Measurements from ENCODE around the gene RET.

DNA sequence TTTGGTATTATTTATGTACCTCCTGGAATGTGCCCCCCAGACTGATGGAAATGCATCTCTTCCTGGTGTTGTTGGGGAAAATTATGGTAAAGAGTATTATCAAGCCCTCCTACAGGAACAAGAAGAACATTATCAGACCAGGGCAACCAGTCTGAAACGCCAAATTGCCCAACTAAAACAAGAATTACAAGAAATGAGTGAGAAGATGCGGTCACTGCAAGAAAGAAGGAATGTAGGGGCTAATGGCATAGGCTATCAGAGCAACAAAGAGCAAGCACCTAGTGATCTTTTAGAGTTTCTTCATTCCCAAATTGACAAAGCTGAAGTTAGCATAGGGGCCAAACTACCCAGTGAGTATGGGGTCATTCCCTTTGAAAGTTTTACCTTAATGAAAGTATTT, 78.4 kb downstream of the RET start:
- TF ChIP-seq ETV6 (CRISPR knock-in tag; IDR thresholded peaks at IDR 0.05) (no peak), CTCF (IDR thresholded peaks at IDR 0.05) (no peak), NFYB (CRISPR knock-in tag; conservative IDR thresholded peaks at IDR 0.05; ENCODE audit: low read depth) (no peak), ATF1 (CRISPR knock-in tag; IDR thresholded peaks at IDR 0.05) (no peak), ESRRA (CRISPR knock-in tag; IDR thresholded peaks at IDR 0.05; ENCODE audit: borderline replicate concordance) (no peak)
- TF ChIP-seq, protein P1, sequence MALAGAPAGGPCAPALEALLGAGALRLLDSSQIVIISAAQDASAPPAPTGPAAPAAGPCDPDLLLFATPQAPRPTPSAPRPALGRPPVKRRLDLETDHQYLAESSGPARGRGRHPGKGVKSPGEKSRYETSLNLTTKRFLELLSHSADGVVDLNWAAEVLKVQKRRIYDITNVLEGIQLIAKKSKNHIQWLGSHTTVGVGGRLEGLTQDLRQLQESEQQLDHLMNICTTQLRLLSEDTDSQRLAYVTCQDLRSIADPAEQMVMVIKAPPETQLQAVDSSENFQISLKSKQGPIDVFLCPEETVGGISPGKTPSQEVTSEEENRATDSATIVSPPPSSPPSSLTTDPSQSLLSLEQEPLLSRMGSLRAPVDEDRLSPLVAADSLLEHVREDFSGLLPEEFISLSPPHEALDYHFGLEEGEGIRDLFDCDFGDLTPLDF (CRISPR knock-in tag; IDR thresholded peaks at IDR 0.05): no peak
- TF ChIP-seq, protein P2, sequence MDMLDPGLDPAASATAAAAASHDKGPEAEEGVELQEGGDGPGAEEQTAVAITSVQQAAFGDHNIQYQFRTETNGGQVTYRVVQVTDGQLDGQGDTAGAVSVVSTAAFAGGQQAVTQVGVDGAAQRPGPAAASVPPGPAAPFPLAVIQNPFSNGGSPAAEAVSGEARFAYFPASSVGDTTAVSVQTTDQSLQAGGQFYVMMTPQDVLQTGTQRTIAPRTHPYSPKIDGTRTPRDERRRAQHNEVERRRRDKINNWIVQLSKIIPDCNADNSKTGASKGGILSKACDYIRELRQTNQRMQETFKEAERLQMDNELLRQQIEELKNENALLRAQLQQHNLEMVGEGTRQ (CRISPR knock-in tag; IDR thresholded peaks at IDR 0.05): no peak
